RWPE2 (cell line): ENCODE measurements around the gene DEAF1.

Source experiments
- ATAC-seq: fragments of 200-7000 bp; cut with Tn5 transposase; 3 replicates; pipeline ENCODE4 v1.9.1; 2021; ENCODE audit warnings: low read depth
- DNase-seq: peaks from one replicate; pipeline ENCODE4 v3.0.0-alpha.2; 2020; ENCODE audit warnings: low spot score
- H3K27ac ChIP-seq: fragments of 450-650 bp; 2 replicates; pipeline ENCODE4 v1.5.1; 2017; ENCODE audit warnings: mild to moderate bottlenecking; ENCODE audit not compliant: poor library complexity, severe bottlenecking
- H3K27me3 ChIP-seq: fragments of 250-450 bp; sonication (Bioruptor Pico); 2 replicates; pipeline ENCODE4 v1.5.1; 2021; ENCODE audit warnings: mild to moderate bottlenecking, moderate library complexity; ENCODE audit not compliant: insufficient read depth, poor library complexity, severe bottlenecking
- H3K36me3 ChIP-seq: fragments of 250-450 bp; sonication (Bioruptor Pico); 2 replicates; pipeline ENCODE4 v1.5.1; 2020; ENCODE audit warnings: low read depth, mild to moderate bottlenecking, moderate library complexity
- H3K4me1 ChIP-seq: fragments of 250-450 bp; sonication (Bioruptor Pico); 2 replicates; pipeline ENCODE4 v1.5.1; 2021; ENCODE audit warnings: mild to moderate bottlenecking, moderate library complexity; ENCODE audit not compliant: insufficient read depth, poor library complexity, severe bottlenecking
- H3K4me3 ChIP-seq: fragments of 250-450 bp; sonication (Bioruptor Pico); 2 replicates; pipeline ENCODE4 v1.5.1; 2021; ENCODE audit warnings: mild to moderate bottlenecking, moderate library complexity; ENCODE audit not compliant: severe bottlenecking
- H3K9me3 ChIP-seq: fragments of 250-450 bp; sonication (Bioruptor Pico); 2 replicates; pipeline ENCODE4 v1.5.1; 2021; ENCODE audit warnings: mild to moderate bottlenecking, moderate library complexity; ENCODE audit not compliant: severe bottlenecking
- TF ChIP-seq, protein P1 (sequence below): fragments of 450-650 bp; IDR thresholded peaks from one replicate; pipeline ENCODE4 v1.5.1; 2017; ENCODE audit warnings: mild to moderate bottlenecking, moderate library complexity; ENCODE audit not compliant: poor library complexity, severe bottlenecking

The DEAF1 gene

DNA sequence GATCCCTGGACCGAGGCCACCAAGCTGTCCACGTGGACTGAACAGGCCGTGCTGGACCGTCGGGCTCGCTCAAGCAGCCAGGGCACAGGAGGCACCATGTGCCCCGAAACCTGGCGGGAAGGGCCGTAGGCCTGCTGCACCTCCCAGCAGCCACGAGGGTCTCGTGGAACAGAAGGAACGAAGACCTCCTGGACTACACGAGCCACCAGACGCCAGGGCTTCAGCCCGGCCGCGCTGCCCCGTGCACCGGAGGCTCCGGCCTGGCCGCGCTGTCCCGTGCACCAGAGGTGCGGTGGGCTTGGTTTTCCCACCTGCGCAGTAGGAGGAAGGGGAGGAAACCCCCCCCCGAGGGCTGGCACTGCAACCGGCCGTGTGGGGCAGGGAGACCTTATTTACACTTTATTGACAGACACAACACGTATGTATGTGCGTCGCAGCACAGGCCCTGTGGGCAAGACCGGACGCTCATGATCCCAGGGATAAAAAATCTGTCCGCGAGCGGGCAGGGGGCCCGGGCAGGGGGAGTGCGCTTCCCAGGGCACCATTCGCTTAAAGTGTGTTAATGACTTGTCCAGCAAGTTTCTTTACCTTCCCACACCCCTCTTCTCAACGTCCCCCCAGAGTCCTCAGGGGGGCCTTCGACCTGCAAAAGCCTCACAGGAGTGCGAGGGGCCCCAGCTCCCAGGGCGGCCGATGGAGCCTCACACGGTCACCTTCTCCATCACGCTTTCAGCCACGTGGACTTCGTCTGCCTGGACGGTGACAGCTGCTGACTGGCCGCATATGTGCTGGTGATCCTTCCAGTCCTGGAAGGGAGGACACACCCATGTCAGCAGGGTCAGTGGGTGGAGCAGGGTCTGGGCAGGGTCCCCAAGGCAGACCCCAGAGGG lies 50.9 kb downstream of the DEAF1 start:
- Histone ChIP-seq H3K9me3 (no peaks in the 10 kb centered on the region), H3K36me3 (peaks cover 26% of the 10 kb centered on the region), H3K4me3 (no peak overlapping the region), H3K27me3 (no peaks in the 10 kb centered on the region), H3K27ac (no peak overlapping the region), H3K4me1 (no peaks in the 10 kb centered on the region)
- TF ChIP-seq, protein P1, sequence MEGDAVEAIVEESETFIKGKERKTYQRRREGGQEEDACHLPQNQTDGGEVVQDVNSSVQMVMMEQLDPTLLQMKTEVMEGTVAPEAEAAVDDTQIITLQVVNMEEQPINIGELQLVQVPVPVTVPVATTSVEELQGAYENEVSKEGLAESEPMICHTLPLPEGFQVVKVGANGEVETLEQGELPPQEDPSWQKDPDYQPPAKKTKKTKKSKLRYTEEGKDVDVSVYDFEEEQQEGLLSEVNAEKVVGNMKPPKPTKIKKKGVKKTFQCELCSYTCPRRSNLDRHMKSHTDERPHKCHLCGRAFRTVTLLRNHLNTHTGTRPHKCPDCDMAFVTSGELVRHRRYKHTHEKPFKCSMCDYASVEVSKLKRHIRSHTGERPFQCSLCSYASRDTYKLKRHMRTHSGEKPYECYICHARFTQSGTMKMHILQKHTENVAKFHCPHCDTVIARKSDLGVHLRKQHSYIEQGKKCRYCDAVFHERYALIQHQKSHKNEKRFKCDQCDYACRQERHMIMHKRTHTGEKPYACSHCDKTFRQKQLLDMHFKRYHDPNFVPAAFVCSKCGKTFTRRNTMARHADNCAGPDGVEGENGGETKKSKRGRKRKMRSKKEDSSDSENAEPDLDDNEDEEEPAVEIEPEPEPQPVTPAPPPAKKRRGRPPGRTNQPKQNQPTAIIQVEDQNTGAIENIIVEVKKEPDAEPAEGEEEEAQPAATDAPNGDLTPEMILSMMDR, result no peak
- no peak for ATAC-seq
- no peak for DNase-seq

DNA sequence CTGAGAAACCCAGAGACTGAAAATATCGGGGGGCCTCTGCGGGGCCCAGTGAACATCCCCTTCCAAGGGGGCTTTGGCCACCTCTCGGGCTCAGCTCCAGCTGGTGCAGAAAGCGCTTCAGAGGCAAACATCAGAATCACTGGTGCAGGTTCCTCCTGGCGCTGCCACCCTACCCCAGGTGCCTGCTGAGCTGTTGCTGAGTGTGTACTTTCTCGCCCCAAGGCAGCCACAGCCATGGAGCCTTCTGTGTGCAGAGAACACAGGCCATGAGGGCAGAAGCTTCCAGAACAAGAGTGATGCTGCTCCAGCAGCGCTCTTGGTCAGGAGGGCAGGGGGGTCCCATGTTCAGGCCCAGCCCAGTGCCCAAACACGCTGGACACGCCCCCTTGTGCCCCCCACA lies 51.7 kb downstream of the DEAF1 start:
- Histone ChIP-seq H3K4me3 (no peak overlapping the region), H3K4me1 (no peaks in the 10 kb centered on the region), H3K27me3 (no peaks in the 10 kb centered on the region), H3K36me3 (peaks cover 21% of the 10 kb centered on the region), H3K9me3 (no peaks in the 10 kb centered on the region), H3K27ac (no peak overlapping the region)
- DNase-seq (no peak), ATAC-seq (no peak)
- TF ChIP-seq, protein P1, result no peak

DNA sequence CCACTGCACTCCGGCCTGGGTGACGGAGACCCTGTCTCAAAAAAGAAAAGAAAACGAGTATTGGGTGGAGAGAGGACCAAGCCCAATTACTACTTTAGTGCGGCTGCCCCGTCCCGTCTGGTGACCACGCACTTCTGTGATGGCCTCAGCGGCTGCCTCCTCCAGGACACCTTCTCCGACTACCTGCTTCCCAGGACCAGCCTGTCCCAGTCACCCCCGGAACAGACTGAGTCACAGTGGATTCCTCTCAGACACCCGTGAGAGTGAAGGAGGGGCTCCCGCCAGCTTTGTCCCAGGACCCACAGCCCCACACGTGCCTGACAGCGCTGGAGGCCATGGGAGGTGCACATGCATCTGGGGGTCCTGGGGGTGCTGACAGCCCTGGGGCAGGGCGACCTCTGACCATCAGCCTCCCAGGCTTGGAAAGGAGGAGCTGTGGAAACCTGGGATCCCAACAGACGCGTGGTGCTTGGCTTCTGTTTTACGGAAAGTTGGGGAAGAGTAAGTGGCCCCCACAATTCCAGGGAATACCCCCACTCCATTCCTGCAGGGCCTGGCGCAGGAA lies 53.1 kb downstream of the DEAF1 start:
- DNase-seq (no peak), ATAC-seq (no peak)
- Histone ChIP-seq H3K36me3 (peaks cover 19% of the 10 kb centered on the region), H3K27me3 (no peaks in the 10 kb centered on the region), H3K4me1 (no peaks in the 10 kb centered on the region), H3K27ac (no peak overlapping the region), H3K4me3 (no peak overlapping the region), H3K9me3 (no peaks in the 10 kb centered on the region)
- TF ChIP-seq, protein P1, result no peak

DNA sequence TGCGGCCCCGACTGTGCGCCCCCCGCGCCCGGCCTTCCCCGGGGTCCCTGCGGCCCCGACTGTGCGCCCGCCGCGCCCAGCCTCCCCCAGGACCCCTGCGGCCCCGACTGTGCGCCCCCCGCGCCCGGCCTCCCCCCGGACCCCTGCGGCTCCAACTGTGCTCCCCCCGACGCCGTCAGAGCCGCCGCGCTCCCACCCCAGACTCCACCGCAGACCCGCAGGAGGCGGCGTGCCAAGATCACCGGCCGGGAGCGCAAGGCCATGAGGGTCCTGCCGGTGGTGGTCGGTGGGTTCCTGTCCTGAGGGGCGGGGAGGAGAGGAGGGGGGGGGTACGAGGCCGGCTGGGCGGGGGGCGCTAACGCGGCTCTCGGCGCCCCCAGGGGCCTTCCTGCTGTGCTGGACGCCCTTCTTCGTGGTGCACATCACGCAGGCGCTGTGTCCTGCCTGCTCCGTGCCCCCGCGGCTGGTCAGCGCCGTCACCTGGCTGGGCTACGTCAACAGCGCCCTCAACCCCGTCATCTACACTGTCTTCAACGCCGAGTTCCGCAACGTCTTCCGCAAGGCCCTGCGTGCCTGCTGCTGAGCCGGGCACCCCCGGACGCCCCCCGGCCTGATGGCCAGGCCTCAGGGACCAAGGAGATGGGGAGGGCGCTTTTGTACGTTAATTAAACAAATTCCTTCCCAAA lies 54.9 kb downstream of the DEAF1 start:
- Histone ChIP-seq H3K4me1 (no peaks in the 10 kb centered on the region), H3K4me3 (no peak overlapping the region), H3K9me3 (no peaks in the 10 kb centered on the region), H3K27me3 (no peaks in the 10 kb centered on the region), H3K36me3 (peaks cover 17% of the 10 kb centered on the region), H3K27ac (no peak overlapping the region)
- TF ChIP-seq, protein P1, result no peak
- no peak for ATAC-seq
- DNase-seq, result no peak
